Kidney (tissue), 14 donors: ENCODE data around the gene ARAP1. TPM values are rescaled to one million over a fixed set of nuclear protein-coding genes. Genes with fewer than 3 reads are reported as not detected.

Experiments used
- DNase-seq, 5 donors: peaks; one replicate each; pipeline ENCODE4 v3.0.0-alpha.2; 2013 to 2020
- FAIRE-seq: peaks from 2 replicates; lab custom pipeline; 2012; peaks lifted over from hg19 to GRCh38; lab: Jason Lieb, UNC
- H3K27ac ChIP-seq, 2 donors: one replicate each; pipeline ENCODE4 v1.7.0; 2013; ENCODE audit warnings: low read depth in 2 of 2, low read length in 2 of 2, inconsistent platforms in 1 of 2
- H3K27me3 ChIP-seq: one replicate; pipeline ENCODE4 v1.7.1; 2013; ENCODE audit warnings: low read length, inconsistent platforms; ENCODE audit not compliant: control insufficient read depth, insufficient read depth
- H3K36me3 ChIP-seq, 3 donors: one replicate each; pipeline versions ENCODE4 v1.7.0 to v1.7.1; 2013; ENCODE audit warnings: low read length in 3 of 3, control low read depth in 1 of 3, inconsistent platforms in 1 of 3; ENCODE audit not compliant: insufficient read depth in 3 of 3, control insufficient read depth in 2 of 3
- H3K4me1 ChIP-seq, 3 donors: one replicate each; pipeline versions ENCODE4 v1.7.0 to v1.7.1; 2013; ENCODE audit warnings: low read length in 3 of 3, inconsistent platforms in 1 of 3, low read depth in 1 of 3; ENCODE audit not compliant: control insufficient read depth in 2 of 3, insufficient read depth in 2 of 3
- H3K4me3 ChIP-seq, 3 donors: one replicate each; pipeline versions ENCODE4 v1.7.0 to v1.8.1; 2013; ENCODE audit warnings: low read length in 3 of 3, control low read depth in 1 of 3, inconsistent platforms in 1 of 3
- H3K9ac ChIP-seq, 3 donors: one replicate each; pipeline versions ENCODE4 v1.7.0 to v1.7.1; 2013; ENCODE audit warnings: low read length in 3 of 3, control low read depth in 1 of 3, inconsistent platforms in 1 of 3
- H3K9me3 ChIP-seq, 3 donors: one replicate each; pipeline versions ENCODE4 v1.7.0 to v1.7.1; 2013; ENCODE audit warnings: low read length in 3 of 3, control low read depth in 1 of 3, inconsistent platforms in 1 of 3; ENCODE audit not compliant: control insufficient read depth in 2 of 3, insufficient read depth in 1 of 3
- CTCF ChIP-seq: IDR thresholded peaks from 3 replicates; pipeline ENCODE4 v1.5.1; 2012; ENCODE audit warnings: mild to moderate bottlenecking, moderate library complexity, borderline replicate concordance; ENCODE audit not compliant: insufficient read depth; ENCODE audit errors: extremely low read depth
- intact Hi-C: fragments of 100-400 bp; cut with DNase I; formaldehyde crosslinking; loops from one replicate; pipeline ENCODE4 v1.11.1; 2022
- polyA plus RNA-seq: library from polyadenylated mRNA; stranded (reverse); fragments of 350-450 nt; fragmentation: Illumina TruSeq; extraction: RNeasy Lipid Tissue Mini Kit (QIAGEN cat#74804); gene quantifications from one replicate; pipeline ENCODE4 v1.2.3, GENCODE V29; 2014; ENCODE audit warnings: low read depth, low replicate concordance; ENCODE audit not compliant: insufficient read depth
- total RNA-seq: library from RNA; stranded (reverse); fragmentation: NEBNext Ultra II Directional; extraction: Animal tissue kit (Norgen Biotek cat#: 25700); gene quantifications from one replicate; pipeline ENCODE4 v1.2.1, GENCODE V29; 2021
- donor health status: control.
- donor health status: control.
- donor health status: control.
- donor health status: control.
- donor health status: control.
- donor health status: DM: yes; HTN: yes; CAD: no.
- donor health status: Normal renal cell carcinoma (clear cell type).

ARAP1 gene
- total and polyA plus RNA-seq, 2 donors from 2014 or later, result 58.2 to 80.8 TPM

DNA sequence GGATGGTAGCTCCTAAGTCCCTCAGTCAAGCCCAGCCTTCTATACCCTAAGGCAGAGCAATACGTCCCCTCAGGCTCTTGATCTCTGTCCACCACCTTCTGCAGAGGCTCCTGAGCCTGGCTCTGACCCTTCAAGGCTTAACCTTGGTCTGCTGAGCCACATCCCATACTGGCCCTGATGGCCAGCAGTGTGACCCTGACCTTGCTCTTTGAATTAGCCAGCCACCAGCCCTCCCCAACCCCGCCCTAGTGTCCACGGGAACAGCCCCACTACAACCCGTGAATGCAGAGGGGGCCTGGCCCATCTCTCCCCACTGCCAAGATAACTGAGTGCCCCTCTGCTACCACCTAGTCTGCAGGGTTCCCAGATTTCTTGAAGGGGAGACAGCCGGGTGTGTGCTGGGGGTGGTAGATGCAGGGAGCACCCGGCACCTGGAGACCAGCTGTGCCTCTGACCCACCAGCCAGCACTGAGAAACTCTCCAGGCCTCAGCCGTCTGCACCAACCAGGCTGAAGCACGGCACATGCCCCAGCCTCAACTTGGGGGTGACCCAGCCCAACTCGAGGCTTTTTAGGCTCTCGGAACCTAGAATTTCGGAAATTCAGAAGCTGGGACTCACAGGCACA is 6.2 kb downstream of the ARAP1 start:
- FAIRE-seq, result no peak
- intact Hi-C loops, result no loop called here

DNA sequence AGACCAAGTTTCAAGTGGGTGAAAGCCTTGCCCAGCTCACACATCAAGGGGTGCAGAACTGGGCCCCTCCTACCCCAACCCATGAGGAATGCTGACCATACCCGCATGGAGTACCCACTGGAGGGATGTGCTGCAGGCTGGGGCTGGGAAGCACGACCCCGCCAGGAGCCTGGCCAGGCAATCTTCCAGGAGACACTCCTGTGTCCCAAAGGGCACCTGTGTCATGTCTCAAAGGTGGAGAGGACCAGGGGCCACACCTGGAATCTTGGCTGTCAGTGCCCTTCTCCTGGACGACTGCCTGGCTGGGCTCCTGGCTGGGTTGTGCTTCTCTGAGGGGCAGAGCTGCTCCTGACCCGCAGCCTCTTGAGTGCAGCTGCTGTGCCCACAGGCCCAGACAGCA is 6.7 kb downstream of the ARAP1 start:
- H3K27ac ChIP-seq, result no peak overlapping the region
- H3K9ac ChIP-seq, result no peak overlapping the region
- H3K36me3 ChIP-seq, result no peaks in the 10 kb centered on the region
- intact Hi-C loops, result no loop called here
- TF ChIP-seq CTCF, result no peak
- DNase-seq, result peak in 2 of 5 donors; percentile 30 to 32
- no peaks in the 10 kb centered on the region for H3K27me3 ChIP-seq
- H3K4me1 ChIP-seq, result peaks cover 0 to 32% (median 7%) of the 10 kb centered on the region in 3 donors
- H3K9me3 ChIP-seq, result no peaks in the 10 kb centered on the region
- no peak for FAIRE-seq
- H3K4me3 ChIP-seq, result no peak overlapping the region

More for the DNA sequence above, 6.2 kb downstream of the ARAP1 start:
- no peak for TF ChIP-seq CTCF
- DNase-seq, result peak in 2 of 5 donors; percentile 26 to 30
- no peak overlapping the region for H3K4me3 ChIP-seq
- no peaks in the 10 kb centered on the region for H3K36me3 ChIP-seq
- no peaks in the 10 kb centered on the region for H3K27me3 ChIP-seq
- H3K4me1 ChIP-seq, result peaks cover 0 to 31% (median 7%) of the 10 kb centered on the region in 3 donors
- no peak overlapping the region for H3K27ac ChIP-seq
- H3K9me3 ChIP-seq, result no peaks in the 10 kb centered on the region
- no peak overlapping the region for H3K9ac ChIP-seq

DNA sequence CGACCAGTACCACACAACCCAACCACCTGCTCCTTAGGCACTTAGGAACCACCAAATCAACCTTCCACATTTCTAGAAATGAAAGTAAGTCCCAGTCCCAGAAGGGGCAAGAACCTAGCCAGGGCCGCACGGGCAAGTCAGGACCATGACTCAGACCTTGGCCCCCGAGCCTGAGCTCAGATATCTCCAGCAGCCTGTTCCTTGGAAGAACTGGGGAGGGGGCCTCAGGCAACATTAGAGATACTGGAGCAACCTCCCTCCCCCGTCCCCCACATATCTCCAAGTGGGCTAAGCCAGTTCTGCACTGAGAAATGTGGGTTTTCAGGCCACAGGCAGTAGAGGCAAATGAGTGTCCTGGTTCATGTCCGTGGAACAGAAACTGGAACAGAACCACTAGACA is 7.7 kb downstream of the ARAP1 start:
- H3K36me3 ChIP-seq, result no peaks in the 10 kb centered on the region
- H3K27ac ChIP-seq, result no peak overlapping the region
- intact Hi-C loops, result no loop called here
- no peak for TF ChIP-seq CTCF
- H3K9ac ChIP-seq, result no peak overlapping the region
- no peaks in the 10 kb centered on the region for H3K27me3 ChIP-seq
- no peak for FAIRE-seq
- H3K4me3 ChIP-seq, result no peak overlapping the region
- H3K4me1 ChIP-seq, result peaks cover 0 to 39% (median 7%) of the 10 kb centered on the region in 3 donors
- H3K9me3 ChIP-seq, result no peaks in the 10 kb centered on the region
- peak in 1 of 5 donors; percentile 34 for DNase-seq
